ENCODE measurements around the gene SLC6A6. TPM values are rescaled to one million over a fixed set of nuclear protein-coding genes. Genes with fewer than 3 reads are reported as not detected.

The SLC6A6 gene
- total RNA-seq, 1 experiment from 2014 or later = 72.6 TPM

- DNase-seq = no peak
- Histone ChIP-seq H2BK5ac (ENCODE audit: insufficient read length, low read length) (no peak overlapping the region), H3K18ac (ENCODE audit: insufficient read length, low read depth, low read length) (no peak overlapping the region), H3K23me2 (ENCODE audit: insufficient read length, low read depth, low read length, poor library complexity, severe bottlenecking) (no peaks in the 10 kb centered on the region), H3K27me3 (ENCODE audit: insufficient read depth, low read length) (no peaks in the 10 kb centered on the region), H3K27ac (ENCODE audit: insufficient read length, low read depth, low read length) (no peak overlapping the region), H2AK5ac (ENCODE audit: insufficient read length, low read length) (no peak overlapping the region), H3T11ph (ENCODE audit: low read length) (no peak overlapping the region), H3K9ac (ENCODE audit: extremely low read depth, insufficient read length, low read length) (no peak overlapping the region), H3K14ac (ENCODE audit: insufficient read depth, low read length) (no peak overlapping the region), H2BK20ac (ENCODE audit: low read depth, low read length, poor library complexity, severe bottlenecking) (no peak overlapping the region), H3K79me2 (ENCODE audit: insufficient read depth, low read length) (no peaks in the 10 kb centered on the region), H4K8ac (replicated peaks; ENCODE audit: insufficient read length, low read depth, low read length) (no peak overlapping the region), H2AFZ (ENCODE audit: low read length) (no peak overlapping the region), H4K5ac (ENCODE audit: insufficient read length, low read depth, low read length) (no peak overlapping the region), H3K4me1 (ENCODE audit: insufficient read depth, low read length) (no peaks in the 10 kb centered on the region), H3K23ac (ENCODE audit: insufficient read length, low read depth, low read length) (no peak overlapping the region), H2BK12ac (ENCODE audit: insufficient read length, low read depth, low read length) (no peak overlapping the region), H4K91ac (ENCODE audit: insufficient read length, low read depth, low read length) (no peak overlapping the region), H3K79me1 (ENCODE audit: insufficient read depth, low read depth, low read length, poor library complexity, severe bottlenecking) (no peaks in the 10 kb centered on the region), H3K4ac (ENCODE audit: low read depth, low read length) (no peak overlapping the region), H2BK15ac (ENCODE audit: low read depth, low read length) (no peak overlapping the region), H4K20me1 (ENCODE audit: control insufficient read depth, insufficient read depth, insufficient read length) (no peaks in the 10 kb centered on the region), H3K9me3 (ENCODE audit: control insufficient read depth, low read depth, low read length) (no peaks in the 10 kb centered on the region), H3K56ac (ENCODE audit: insufficient read length, low read depth, low read length) (no peak overlapping the region), H3K4me2 (ENCODE audit: insufficient read depth, insufficient read length, low read length) (no peak overlapping the region), H2BK120ac (ENCODE audit: low read depth, low read length, poor library complexity, severe bottlenecking) (no peak overlapping the region)
- Mint-ChIP-seq H3K36me3 (ENCODE audit: insufficient read depth in 1 of 3, low read depth in 3 of 3) (peaks cover 13 to 49% (median 21%) of the 10 kb centered on the region in 3 experiments; a peak in 6 of 7 replicates), H3K27me3 (ENCODE audit: low read depth) (no peaks in the 10 kb centered on the region; the same call in 1 of the 2 replicates), H3K9me3 (no peaks in the 10 kb centered on the region), H3K4me3 (no peak overlapping the region; a peak in 1 of 5 replicates), H3K4me1 (0 out of 4 replicates have a peak, but pooled peaks cover 0 to 3% of the 10 kb centered on the region in 2 experiments), H3K27ac (peak overlapping the region in 1 of 3 experiments; percentile 44; a peak in 1 of 7 replicates)
- WGBS (ENCODE audit: extremely low coverage, insufficient read length, low lambda C conversion rate) = no CpG with 5 or more reads among the region's 7 CpGs
- TF ChIP-seq CTCF (conservative IDR thresholded peaks at IDR 0.05) = no peak
Measured at GRCh38 chr3:14487821-14488220, 85.4 kb downstream of the SLC6A6 start.

Measured in H9 (cell line).